C4-2B (cell line): ENCODE data around the gene TMEM8B.

Experiments used
- ZFX ChIP-seq: fragments of 450-650 bp; IDR thresholded peaks from 2 replicates; pipeline ENCODE4 v1.6.1; 2017
- TF ChIP-seq, protein P1 (sequence below): fragments of 450-650 bp; conservative IDR thresholded peaks from 2 replicates; pipeline ENCODE4 v1.5.1; 2017; ENCODE audit warnings: mild to moderate bottlenecking

- TF ChIP-seq, protein P1, sequence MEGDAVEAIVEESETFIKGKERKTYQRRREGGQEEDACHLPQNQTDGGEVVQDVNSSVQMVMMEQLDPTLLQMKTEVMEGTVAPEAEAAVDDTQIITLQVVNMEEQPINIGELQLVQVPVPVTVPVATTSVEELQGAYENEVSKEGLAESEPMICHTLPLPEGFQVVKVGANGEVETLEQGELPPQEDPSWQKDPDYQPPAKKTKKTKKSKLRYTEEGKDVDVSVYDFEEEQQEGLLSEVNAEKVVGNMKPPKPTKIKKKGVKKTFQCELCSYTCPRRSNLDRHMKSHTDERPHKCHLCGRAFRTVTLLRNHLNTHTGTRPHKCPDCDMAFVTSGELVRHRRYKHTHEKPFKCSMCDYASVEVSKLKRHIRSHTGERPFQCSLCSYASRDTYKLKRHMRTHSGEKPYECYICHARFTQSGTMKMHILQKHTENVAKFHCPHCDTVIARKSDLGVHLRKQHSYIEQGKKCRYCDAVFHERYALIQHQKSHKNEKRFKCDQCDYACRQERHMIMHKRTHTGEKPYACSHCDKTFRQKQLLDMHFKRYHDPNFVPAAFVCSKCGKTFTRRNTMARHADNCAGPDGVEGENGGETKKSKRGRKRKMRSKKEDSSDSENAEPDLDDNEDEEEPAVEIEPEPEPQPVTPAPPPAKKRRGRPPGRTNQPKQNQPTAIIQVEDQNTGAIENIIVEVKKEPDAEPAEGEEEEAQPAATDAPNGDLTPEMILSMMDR: no peak
- no peak for TF ChIP-seq ZFX
These were observed 39.0 kb upstream of the TMEM8B start for GRCh38 chr9:35790025-35790384.
